GM18505 (cell line): ENCODE results near the gene GTF2IRD1.
"Not testable (repeated sequence)": the region's sequence is repeated elsewhere in the genome, so short reads cannot be mapped to it uniquely, and the experiment has no call there.

Source experiments
- ATAC-seq: cut with Tn5 transposase; IDR thresholded peaks from one replicate; pipeline ENCODE4 v1.9.1; 2021; ENCODE audit not compliant: unreplicated experiment
- POLR2A ChIP-seq: IDR thresholded peaks from 4 replicates; pipeline ENCODE4 v1.6.1; 2011; ENCODE audit warnings: borderline replicate concordance; ENCODE audit not compliant: insufficient read depth, insufficient read length; ENCODE audit errors: extremely low read depth

Gene GTF2IRD1

GRCh38 chr7:74453322-74454011 is at the start of gene GTF2IRD1:
GTF2IRD1 (plus strand) TSS chr7:74453906; CDS start chr7:74508081, 54,175 bp downstream.
- peak; percentile 52 for ATAC-seq
- TF ChIP-seq POLR2A: no peak

GRCh38 chr7:74404388-74404700 is 49.4 kb upstream of the GTF2IRD1 start:
- TF ChIP-seq POLR2A: no peak
- no peak for ATAC-seq

- ATAC-seq: no peak
These were observed 49.0 kb upstream of the GTF2IRD1 start for GRCh38 chr7:74404741-74405140.

GRCh38 chr7:74405191-74405898 is 48.4 kb upstream of the GTF2IRD1 start:
- TF ChIP-seq POLR2A: no peak
- ATAC-seq: no peak

More at GRCh38 chr7:74404741-74405140, 49.0 kb upstream of the GTF2IRD1 start:
- TF ChIP-seq POLR2A: no peak

GRCh38 chr7:74405899-74406512 is 47.7 kb upstream of the GTF2IRD1 start:
- TF ChIP-seq POLR2A: no peak
- ATAC-seq: no peak

GRCh38 chr7:74407958-74408357 is 45.7 kb upstream of the GTF2IRD1 start:
- no peak for ATAC-seq
- no peak for TF ChIP-seq POLR2A

GRCh38 chr7:74409571-74409970 is 44.1 kb upstream of the GTF2IRD1 start:
- no peak for ATAC-seq
- no peak for TF ChIP-seq POLR2A

GRCh38 chr7:74410772-74411171 is 42.9 kb upstream of the GTF2IRD1 start:
- ATAC-seq: no peak
- TF ChIP-seq POLR2A: no peak

- not testable (repeated sequence) for ATAC-seq
These were observed 42.1 kb upstream of the GTF2IRD1 start for GRCh38 chr7:74411571-74411970.

GRCh38 chr7:74412056-74412455 is 41.6 kb upstream of the GTF2IRD1 start:
- no peak for ATAC-seq
- no peak for TF ChIP-seq POLR2A

GRCh38 chr7:74412603-74413002 is 41.1 kb upstream of the GTF2IRD1 start:
- ATAC-seq: no peak

GRCh38 chr7:74414595-74415333 is 38.9 kb upstream of the GTF2IRD1 start:
- ATAC-seq: not testable (repeated sequence)

More at GRCh38 chr7:74412603-74413002, 41.1 kb upstream of the GTF2IRD1 start:
- no peak for TF ChIP-seq POLR2A

GRCh38 chr7:74417419-74417971 is 36.2 kb upstream of the GTF2IRD1 start:
- no peak for ATAC-seq
- no peak for TF ChIP-seq POLR2A
